Measurements from ENCODE around the gene SELL. TPM values are rescaled to one million over a fixed set of nuclear protein-coding genes. Genes with fewer than 3 reads are reported as not detected.

Gene SELL
- total RNA-seq, 4 donors from 2014 or later, result 0.75 to 2.7 (median 1.7) TPM

- TF ChIP-seq CTCF (IDR thresholded peaks at IDR 0.05; ENCODE audit: low read depth), result no peak
These were observed 14.5 kb upstream of the SELL start for GRCh38 chr1:169725930-169726329.

GRCh38 chr1:169724168-169724567 lies 12.7 kb upstream of the SELL start:
- TF ChIP-seq CTCF (IDR thresholded peaks at IDR 0.05; ENCODE audit: low read depth), result no peak

GRCh38 chr1:169723763-169724162 lies 12.3 kb upstream of the SELL start:
- no peak for TF ChIP-seq CTCF (IDR thresholded peaks at IDR 0.05; ENCODE audit: low read depth)

GRCh38 chr1:169722779-169723178 lies 11.4 kb upstream of the SELL start:
- no peak for TF ChIP-seq CTCF (IDR thresholded peaks at IDR 0.05; ENCODE audit: low read depth)

GRCh38 chr1:169712309-169712631 lies 850 bp upstream of the SELL start:
- no peak for TF ChIP-seq CTCF (IDR thresholded peaks at IDR 0.05; ENCODE audit: low read depth)

GRCh38 chr1:169708647-169709046 lies 2.8 kb downstream of the SELL start:
- no peak for TF ChIP-seq CTCF (IDR thresholded peaks at IDR 0.05; ENCODE audit: low read depth)

- no peak for TF ChIP-seq CTCF (IDR thresholded peaks at IDR 0.05; ENCODE audit: low read depth)
These were observed 3.4 kb downstream of the SELL start for GRCh38 chr1:169707912-169708604.
